Subcutaneous adipose tissue (tissue), 4 donors: ENCODE data around the gene SGPP2. TPM values are rescaled to one million over a fixed set of nuclear protein-coding genes. Genes with fewer than 3 reads are reported as not detected.

Experiments used
- total RNA-seq, 4 donors: library from RNA; depleted of rRNA; stranded (reverse); fragments of >200 nt; gene quantifications; one replicate each; pipeline ENCODE4 v1.1.0, GENCODE V29; 2016
- TF ChIP-seq, protein P1 (sequence below): fragments of 450-650 bp; IDR thresholded peaks from one replicate; pipeline ENCODE4 v1.5.1; 2016; ENCODE audit warnings: low read depth, mild to moderate bottlenecking, control low read depth, antibody characterized with exemption, moderate library complexity

Gene SGPP2
- total RNA-seq, 4 donors from 2014 or later, result 0.16 TPM; not detected in 3

DNA sequence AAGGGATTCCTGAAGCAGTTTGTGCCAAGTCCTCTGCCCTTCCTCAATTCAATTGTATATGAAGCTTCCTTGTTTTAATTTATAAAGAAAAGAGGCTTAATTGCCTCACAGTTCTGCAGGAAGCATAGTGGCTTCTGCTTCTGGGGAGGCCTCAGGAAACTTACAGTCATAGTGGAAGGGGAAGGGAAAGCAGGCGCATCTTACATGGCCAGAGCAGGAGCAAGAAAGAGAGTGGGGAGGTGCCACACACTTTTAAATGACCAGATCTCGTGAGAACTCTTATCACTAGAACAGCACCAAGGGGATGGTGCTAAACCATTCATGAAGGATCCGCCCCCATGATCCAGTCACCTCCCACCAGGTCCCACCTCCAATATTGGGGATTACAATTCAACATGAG is 114.2 kb downstream of the SGPP2 start:
- TF ChIP-seq, protein P1, sequence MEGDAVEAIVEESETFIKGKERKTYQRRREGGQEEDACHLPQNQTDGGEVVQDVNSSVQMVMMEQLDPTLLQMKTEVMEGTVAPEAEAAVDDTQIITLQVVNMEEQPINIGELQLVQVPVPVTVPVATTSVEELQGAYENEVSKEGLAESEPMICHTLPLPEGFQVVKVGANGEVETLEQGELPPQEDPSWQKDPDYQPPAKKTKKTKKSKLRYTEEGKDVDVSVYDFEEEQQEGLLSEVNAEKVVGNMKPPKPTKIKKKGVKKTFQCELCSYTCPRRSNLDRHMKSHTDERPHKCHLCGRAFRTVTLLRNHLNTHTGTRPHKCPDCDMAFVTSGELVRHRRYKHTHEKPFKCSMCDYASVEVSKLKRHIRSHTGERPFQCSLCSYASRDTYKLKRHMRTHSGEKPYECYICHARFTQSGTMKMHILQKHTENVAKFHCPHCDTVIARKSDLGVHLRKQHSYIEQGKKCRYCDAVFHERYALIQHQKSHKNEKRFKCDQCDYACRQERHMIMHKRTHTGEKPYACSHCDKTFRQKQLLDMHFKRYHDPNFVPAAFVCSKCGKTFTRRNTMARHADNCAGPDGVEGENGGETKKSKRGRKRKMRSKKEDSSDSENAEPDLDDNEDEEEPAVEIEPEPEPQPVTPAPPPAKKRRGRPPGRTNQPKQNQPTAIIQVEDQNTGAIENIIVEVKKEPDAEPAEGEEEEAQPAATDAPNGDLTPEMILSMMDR, result no peak

DNA sequence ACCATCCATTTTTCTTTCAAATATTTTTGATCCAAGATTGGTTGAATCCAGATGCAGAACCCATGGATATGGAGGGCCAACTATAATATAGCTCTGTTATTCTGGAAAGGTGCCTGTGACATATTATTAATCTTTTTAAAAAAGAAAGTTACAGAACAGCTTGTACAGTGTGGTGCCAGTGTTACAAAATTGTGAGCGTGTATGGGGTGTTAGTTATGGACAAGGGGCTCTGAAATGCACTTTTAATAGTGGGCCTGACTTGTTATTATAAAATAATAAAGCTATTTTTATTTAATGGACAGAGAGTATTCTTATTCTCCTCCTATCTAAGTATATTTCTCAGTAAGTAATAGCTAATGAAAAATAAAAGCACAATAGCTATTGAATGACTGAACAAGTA is 120.3 kb downstream of the SGPP2 start:
- TF ChIP-seq, protein P1, result no peak

DNA sequence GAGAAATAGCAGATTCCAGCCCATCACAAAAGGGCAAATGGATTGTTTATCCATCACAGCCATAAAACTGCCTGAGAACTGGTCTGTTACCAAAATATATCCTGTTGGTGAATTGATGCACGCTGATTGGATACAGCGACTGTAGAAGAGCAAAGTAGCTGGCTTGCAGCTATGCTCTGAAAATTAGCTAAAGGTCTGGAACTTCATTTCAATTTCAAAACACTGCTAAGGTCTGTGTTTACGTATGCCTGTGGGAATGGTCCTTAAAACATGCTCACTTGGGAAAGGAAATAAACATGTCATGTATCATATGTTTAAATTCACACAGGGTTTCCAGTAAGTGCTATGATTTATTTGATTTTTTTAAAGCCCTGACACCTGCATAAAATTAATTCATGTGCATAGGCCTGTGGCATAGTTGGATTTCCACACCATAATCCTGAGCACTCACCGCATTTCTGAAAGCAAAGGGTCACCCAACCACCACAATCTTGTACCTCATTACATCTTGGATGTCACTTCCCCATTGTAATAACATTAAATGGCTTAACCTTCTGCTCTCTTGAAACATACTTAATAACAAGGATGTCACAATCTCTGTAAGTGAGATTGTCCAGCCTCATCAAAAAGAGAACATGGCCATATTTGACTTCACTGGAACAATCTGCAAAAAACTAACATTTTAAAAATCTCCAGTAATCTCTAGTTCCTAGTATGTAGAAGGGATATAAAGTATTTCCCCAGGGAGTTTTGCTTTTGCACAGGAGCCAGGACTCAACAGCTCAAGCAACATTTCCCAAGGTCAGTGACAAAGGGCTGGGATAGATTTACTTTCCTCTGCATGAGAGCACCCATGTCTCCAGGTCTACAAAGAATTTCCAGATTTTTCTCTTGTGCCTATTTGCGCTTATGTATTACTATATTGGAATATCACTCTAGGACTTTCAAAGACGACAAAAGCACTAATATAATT is 121.8 kb downstream of the SGPP2 start:
- TF ChIP-seq, protein P1, result no peak

DNA sequence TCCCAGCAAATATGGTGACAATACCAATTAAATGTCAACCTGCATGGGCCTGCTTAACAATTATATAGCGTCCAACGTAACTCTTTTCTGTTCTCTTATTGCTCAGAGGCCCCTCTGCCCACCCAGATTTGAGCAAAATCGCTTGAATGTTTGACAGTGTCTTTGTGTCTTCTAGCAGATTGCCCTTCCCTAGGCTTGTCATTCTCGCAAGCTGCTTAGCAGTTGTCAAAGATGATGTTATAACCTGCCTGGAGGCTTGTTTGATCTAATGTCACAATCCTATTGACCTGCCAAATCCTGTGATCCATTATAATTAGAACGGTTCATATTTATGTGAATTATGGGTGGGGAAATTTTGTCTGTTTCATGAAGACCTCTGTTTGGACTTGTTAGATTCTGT is 122.7 kb downstream of the SGPP2 start:
- TF ChIP-seq, protein P1, result no peak

DNA sequence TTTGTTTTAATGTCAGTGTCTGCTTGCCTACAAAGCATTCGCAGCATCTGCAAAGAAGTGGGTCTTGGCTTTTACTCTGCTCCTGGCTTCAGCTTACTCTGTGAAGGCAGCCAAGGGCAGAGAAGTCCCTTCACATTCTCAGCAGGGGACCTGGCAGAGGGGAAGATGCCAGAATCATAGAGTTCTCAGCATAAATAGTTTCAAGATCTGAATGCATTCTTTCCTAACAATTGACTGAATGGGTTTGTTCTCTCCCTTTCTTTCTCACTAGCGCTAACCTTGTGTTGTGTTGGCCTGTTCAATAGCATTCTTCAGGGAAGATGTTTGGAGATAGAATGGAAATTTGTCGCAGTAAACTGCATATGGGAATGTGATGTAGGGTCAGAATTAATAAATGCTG is 124.6 kb downstream of the SGPP2 start:
- TF ChIP-seq, protein P1, result no peak

DNA sequence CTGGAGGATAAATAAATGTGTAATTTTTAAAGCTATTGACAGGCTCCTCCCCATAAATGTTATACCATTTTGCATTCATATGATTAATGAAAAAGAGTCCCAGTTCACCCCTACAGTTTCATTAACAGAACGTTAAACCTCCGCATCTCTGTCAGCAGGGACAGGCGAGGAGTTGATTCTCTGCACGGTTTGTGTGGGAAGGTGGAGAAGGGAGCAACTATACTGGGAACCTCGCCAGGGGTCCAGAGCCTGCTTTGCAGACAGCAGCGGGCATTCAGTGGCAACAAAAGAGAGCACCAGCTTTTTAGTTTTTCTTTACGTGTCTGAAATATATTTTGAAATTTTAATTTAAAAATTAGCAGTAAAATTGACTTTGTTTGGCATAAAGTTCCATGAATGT is 130.2 kb downstream of the SGPP2 start:
- TF ChIP-seq, protein P1, result no peak

DNA sequence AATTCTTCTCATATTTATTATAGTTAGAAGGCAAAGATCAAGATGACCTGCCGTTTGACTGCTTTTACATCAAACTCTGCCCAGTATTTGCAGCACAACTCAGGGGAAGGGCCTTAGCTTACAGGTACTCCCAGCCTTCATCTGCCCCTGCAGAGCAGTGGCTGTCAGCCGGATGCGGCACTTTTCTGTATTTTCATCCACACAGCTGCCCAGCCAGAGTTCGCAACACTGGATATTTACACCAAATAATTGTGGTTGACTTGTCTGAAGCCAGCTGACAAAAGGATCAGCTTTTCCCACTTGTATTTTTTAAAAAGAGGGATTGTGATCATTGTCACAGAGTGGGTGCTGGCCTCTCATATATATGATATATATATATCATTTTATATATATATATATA is 136.8 kb downstream of the SGPP2 start:
- TF ChIP-seq, protein P1, result no peak
